ENCODE data around the gene ZBTB20.

The ZBTB20 gene

DNA sequence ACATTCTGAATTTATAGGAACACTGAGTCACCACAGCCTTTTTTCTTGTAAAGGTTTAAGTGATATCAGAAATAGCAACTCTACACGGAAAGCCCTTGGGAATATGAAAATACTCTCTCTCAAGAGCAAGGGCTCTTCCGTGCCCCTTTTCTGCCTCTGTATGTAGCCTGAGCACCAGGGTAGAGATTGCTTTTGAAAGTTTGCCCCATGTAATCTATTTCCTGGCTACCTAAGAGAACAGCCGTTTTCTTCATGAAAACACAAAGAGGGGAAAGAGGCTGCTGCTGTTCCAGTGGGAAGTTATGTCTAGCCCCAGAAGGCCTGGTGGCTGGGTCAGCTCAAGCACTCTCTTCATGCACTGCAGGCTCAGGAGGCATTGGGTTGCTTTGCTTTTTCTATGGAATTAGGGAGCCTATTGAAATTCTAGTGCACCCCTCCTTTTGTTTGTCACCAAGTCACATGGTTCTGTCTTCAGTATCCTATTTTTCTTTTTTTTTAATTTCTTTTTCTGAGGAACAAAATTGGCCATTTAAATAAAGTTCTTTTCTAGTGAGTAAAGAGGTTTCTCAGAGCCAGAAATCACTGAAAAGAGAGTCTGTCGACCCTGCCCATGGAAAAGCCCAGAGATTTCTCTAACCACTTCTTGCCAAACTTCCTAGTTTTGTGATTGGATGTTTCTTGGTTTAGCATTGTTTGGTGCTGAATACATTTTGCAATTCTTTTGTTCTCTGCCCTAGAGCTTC is 813.7 kb downstream of the ZBTB20 start:
- no peak for DNase-seq (ENCODE audit: low read depth, low spot score)

DNA sequence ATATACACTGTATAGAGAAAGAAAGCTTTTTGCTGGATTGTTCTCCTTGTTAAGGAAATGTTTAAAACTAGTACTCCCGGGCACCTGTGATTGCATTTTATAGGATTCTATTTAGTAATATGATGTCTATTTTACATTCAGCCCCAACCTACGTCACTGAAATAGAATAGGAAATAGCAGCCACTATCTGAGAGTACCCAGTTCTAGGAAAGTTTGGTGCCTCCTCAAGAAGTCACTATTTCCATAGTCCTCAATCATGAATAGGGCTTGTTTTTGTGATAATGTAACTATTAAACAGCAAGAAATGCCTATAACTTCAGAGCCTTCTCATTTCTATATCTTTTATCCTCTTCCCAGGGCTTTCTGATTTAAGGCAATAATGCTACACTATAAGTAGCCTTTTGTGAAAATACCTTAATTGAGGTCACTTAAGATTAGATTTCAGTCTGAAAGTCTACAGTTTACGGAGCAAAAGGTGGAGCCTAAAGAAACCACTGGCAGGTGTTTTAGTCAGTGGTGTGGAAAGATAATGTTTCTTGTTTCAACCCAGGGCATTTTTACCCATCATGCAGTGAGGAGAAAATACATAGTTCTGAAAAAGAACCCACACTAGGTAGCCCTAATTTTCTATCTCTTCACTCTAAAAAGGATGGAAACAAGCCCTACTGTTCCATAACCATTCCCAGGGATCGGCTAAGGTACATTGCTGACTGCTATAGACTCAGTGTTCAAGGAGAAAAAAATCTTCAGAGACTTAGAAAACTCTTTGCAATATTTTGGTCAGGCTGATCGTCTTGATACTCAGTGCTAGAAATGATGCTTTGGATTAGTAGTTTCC is 814.5 kb downstream of the ZBTB20 start:
- no peak for DNase-seq (ENCODE audit: low read depth, low spot score)

DNA sequence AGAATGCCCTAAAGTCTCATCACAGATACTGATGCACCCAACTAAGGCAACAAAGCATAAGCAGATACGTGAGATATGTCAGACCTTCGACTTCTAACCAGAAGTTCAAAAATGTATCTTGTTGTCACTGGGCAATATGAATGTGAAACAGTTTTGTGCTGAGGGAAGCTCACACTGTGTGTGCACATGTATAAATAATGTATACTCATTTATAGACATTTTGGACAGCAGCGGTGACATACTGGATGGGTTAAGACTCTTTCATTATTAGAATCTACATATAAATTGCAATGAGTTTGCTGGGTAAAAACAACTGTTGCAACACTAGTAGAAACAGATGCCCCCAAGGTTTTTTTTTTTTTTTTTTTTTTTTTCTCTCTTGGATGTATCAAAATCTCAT is 815.4 kb downstream of the ZBTB20 start:
- no peak for DNase-seq (ENCODE audit: low read depth, low spot score)

DNA sequence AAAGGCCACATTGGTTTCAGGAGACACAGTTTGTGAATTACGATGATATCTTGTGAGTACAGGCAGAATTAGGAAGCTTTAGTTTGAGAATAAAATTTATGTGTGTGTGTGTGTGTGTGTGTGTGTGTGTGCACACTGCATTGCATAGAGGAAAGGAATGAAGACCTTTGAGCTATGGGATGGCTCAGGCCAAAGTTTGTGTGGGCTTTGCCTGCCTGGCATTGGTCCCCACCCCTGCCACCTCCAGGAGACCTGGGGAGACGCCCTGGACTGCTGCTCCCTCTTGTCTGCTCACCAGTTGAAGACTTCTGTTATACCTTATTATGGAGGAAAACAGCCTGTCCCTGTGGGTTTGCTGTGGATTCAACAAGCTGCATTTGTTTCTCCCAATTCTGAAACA is 816.1 kb downstream of the ZBTB20 start:
- DNase-seq (ENCODE audit: low read depth, low spot score), result no peak

DNA sequence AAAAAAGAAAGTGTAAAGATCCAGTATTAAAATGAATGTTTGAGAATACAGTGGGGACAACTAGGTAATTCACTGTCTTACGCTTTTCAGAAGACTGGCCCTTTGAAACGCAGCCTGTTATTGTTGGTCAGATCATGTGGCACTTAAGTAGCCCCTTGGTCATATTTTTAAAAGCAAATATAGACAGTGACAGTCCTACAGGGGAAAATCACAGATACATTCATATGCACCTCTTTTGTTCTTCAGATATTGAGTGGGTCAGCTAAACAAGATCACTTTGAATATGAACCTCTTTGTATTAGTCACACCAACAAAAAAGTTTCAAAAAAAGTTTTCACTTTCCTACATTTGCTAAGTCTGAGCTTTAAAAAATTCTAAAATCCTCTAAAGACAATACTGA is 817.3 kb downstream of the ZBTB20 start:
- no peak for DNase-seq (ENCODE audit: low read depth, low spot score)

DNA sequence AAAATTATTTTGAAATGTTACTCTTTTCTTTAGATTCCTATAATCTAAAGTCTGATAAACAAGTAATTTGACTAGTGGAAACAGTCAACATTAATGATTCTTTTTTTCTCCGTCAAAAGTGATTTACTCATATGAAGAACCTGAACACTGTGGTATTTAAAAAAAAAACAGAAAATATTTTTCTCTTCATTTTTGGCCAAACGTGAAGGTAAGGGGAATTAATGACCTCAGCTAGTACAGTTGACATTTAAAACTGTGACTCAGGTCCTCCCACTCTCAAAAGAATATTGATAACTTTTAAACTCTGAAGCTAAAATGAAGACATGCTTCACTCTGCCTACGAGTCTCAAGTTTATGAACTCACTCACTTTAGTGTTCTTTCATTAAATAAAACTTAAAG is 818.7 kb downstream of the ZBTB20 start:
- DNase-seq (ENCODE audit: low read depth, low spot score), result no peak

DNA sequence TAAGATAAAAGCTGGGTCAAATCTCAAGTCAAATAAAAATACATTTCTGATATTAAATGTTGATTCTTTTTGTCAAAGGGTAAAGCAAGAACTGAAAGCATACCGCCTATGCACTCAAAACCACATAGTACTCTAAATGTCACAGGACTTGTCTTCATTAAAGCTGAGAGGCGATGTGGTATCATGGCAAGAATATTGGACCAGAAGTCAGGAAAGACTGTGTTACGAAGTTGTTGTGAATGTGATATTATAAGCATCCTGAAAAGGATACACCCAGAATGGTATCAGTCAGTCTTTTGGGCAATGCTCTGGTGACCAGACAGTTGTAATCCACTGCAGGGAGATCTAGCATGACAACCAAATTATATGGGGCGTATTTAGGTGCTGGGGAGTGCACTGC is 819.4 kb downstream of the ZBTB20 start:
- DNase-seq (ENCODE audit: low read depth, low spot score), result no peak

DNA sequence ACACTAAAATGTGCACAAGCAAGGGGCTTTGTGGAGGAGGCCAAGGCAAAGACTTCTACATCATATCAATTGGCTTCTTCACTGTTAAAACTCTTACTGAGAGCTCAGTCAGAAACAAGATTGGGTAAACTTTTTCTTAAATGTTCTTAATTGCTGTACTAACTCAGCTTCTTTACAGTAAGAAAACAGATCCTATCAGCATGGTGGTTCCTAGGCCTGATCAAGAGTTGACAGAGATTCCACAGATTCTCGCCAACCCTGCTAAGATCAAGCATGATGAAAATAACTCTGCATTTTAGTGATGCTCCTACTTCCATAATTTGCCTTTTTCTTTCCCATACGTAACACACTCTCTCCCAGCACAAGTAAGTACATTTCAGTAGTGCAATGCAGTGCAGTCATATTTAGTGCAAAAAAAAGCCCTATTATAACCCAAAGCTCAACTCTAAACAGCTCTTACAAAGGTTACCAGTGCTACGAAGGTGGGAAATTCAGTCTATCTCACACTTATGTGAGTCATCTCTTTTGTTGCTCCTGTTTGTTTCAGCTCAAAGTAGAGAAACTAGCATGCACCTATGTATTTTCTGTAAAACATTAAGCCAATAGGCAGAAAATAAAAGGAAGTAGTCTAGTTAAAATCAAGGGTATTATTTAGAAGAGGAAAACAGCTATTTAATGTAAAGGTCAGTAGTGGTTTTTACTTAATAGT is 823.4 kb downstream of the ZBTB20 start:
- no peak for DNase-seq (ENCODE audit: low read depth, low spot score)

DNA sequence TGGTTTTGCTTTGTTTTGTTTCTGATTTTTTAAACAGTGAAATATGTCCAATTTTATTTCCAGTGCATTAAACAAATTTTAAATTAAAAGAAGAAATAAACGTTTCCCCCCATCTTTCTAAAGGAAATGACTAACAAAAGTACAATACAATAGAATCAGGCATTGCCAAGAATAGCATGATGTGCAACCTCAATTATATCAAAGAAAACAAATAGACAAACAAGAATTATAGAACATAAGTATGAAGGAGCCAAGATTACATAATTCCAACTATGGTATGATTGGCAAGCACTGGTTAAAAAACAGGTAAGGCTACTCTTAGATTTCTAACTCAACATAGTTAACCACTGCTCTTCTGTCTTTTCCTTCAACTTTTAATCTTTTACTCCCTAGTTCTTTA is 826.8 kb downstream of the ZBTB20 start:
- DNase-seq (ENCODE audit: low read depth, low spot score), result no peak

DNA sequence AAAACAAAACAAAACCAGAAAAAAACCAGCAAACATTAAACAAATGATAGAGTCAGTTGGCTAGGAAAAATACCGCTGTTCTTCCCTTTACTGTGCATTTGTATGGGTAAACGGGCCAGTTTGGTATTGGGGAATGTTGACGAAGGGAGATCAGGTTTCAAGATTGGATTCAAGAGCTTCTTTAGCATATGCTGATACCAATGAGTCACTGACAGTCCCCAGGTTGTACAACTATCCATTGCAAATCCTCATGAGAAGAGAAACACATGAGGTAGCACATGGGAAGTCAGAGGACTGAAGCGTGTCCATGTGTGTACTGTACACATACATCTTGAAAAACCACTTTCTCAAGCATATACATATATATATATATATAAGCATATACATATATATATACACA is 827.6 kb downstream of the ZBTB20 start:
- peak; percentile 25 for DNase-seq (ENCODE audit: low read depth, low spot score)

DNA sequence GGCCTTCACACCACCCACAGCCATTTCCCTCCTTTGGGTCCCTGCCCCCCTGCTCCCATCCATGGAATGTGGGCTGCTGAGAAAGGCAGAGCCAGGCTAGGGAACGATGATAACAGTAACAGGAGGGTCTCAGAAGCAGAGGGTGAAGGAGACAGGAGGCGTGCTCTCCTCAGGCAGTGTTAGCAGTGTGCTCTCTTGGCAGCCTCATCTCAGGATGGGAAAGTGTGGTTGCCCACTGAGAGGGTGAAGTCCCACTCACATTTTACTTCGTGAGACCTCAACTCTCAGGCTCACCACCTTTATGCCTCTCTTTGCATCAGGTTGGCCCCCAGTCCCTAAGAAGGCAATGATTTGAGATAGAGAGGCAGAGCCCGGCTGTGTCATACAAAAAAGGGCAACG is 828.8 kb downstream of the ZBTB20 start:
- no peak for DNase-seq (ENCODE audit: low read depth, low spot score)

DNA sequence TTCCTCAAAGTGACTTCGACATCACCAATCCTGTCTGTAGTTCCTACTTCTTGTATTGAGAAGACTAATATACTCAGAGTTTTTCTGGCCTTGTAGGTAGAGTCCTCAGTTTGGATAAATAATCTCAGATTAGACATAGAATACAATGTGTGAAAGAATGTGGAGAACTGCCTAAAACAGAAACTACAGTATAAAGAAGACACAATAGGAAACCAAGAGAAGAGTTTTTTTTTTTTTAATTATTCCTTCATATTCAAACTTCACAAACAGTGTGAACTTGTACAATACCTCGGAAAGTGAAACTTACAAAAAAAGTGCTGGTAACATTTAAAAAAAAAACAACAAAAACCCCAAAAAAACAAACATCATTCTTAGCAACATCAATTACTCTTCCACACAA is 832.8 kb downstream of the ZBTB20 start:
- no peak for DNase-seq (ENCODE audit: low read depth, low spot score)

DNA sequence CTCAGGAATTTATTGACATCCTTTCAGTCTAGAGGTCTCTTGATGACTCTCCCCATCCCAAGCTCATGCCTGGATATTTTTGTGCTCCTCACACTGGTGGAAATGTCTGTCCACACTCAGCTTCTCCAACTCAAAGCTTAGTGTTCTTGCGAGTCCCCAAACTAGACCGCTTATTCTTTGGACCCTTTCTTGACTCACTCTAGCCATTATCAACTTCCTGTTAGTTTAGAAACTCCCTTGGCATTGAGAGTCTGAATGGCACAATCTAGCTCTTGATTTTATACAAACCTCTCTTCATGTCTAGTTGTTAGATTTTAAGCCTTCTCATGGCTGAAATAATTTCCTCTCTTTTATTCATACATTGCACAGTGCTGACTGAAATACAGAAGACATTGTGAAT is 833.7 kb downstream of the ZBTB20 start:
- no peak for DNase-seq (ENCODE audit: low read depth, low spot score)

DNA sequence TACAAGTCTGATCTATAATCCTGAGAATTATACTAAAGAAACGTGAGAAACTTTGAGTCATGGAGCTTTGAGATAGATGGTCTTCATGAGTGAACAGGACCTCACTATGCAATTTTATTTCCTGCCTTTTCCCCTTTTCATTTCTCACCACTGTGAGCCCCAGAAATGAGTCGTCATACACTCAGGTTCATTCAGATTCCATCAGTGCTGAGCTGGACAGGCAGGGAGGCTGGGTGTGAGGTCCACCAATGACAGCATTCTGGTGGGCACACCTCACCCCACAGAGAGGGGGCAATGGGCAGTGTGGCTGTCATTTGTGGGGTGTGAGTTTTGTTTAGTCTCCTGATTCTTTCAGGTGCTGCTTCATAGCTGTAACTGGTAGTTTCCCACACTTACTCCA is 836.4 kb downstream of the ZBTB20 start:
- no peak for DNase-seq (ENCODE audit: low read depth, low spot score)

DNA sequence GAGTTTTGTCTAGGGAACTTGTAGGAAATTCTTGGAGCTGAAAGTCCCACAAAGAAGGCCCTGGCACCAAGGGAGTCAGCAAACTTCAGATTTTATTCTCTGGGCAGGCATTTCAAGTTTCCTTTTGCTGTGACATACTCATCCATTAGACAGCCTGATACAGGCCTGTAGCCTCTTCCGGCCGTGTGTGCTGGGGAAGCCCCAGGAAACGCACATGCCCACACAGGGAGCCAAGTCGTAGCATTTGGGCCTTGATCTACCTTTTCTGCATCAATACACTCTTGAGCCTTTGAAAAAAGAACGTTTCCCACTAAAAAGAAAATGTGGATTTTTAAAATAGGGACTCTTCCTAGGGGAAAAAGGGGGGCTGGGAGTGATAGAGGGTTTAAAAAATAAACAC is 838.3 kb downstream of the ZBTB20 start:
- no peak for DNase-seq (ENCODE audit: low read depth, low spot score)

DNA sequence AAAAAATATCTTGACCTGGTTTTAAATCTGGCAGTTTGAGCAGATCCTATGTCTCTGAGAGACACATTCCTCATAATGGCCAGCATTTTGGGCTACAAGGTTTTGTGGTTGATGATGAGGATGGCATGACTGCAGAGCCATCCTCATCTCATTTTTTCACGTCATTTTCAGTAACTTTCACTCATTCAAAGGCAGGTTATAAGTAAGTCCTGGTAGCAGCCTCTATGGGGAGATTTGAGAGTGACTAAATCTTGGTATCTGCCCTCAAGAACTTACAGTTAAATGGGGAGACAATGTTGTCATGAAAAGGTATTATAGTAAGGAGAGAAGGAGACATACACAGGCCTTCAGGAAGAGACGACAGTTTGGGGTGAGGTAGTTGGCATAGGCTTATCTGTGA is 838.7 kb downstream of the ZBTB20 start:
- DNase-seq (ENCODE audit: low read depth, low spot score), result no peak

DNA sequence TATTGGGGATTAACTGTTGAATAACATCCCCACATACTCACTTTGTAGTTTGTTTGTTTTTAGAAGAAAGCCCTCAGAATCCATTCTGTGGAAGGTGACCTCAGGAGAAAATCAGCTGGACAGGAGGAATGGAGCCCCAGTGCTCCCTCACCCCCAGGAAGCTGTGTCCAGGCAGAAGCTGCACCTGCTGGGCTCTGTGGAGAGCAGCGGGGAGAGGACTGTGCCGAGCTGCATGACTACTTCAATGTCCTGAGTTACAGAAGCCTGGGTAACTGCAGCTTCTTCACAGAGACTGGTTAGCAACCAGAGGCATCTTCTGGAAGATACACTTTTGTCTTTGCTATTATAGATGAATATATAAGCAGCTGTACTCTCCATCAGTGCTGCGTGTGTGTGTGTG is 839.3 kb downstream of the ZBTB20 start:
- DNase-seq (ENCODE audit: low read depth, low spot score), result no peak

DNA sequence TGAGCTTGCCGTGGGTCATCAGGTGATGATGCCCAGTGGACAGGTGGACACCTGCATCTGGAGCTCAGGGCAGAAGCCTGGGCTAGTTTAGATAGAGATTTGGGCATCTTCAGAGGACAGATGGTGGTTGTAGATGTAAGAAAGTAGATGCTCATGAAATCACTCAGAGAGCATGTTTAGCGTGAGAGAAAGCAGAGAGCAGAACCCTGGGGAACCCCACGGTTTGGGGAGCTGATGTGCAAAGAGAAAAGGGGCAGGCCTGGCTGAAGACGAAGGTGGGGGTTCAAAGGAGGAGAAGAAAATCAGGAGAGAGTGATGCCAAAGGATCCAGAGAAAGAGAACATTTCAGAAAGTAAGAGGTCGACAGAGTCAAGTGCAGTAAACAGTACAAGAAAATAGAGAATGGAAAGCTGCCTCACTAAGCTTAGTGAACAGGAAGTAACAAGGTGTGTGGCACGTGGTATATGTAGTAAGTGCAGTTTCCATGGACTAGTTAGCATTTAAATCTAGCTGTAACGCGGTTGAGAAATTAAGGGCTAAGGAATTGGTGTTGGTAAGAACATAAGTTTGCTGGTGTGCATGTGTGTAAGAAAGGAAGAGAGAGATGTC is 839.8 kb downstream of the ZBTB20 start:
- no peak for DNase-seq (ENCODE audit: low read depth, low spot score)

DNA sequence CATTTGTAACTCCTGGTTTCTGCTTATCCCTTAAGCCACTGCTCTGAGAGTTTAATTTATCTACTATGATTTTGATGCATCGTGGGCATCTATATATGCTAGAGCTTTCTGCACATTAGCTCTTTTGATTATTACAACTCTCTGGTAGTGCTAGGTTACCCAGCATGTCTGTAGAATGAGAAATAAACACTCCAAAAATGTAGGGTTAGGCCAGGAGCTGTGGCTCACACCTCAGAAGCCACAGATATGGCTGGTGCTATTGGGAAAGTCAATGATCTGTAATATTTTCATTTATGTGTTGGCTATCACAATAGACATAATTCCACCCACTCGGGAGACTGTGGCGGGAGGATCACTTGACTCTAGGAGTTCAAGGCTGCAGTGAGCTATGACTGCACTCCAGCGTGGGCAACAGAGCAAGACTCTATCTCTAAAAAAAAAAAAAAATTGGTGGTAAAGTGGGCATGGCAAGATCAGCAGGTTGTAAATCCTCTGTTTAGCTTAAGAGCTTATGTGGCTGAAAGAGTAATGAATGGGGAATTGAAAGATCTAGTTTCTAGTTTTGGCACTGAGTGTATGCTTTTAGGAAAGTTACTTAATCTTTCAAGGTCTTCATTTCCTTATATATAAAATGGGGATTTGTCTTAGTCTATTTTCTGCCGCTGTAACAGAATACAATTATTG is 847.0 kb downstream of the ZBTB20 start:
- DNase-seq (ENCODE audit: low read depth, low spot score), result no peak

DNA sequence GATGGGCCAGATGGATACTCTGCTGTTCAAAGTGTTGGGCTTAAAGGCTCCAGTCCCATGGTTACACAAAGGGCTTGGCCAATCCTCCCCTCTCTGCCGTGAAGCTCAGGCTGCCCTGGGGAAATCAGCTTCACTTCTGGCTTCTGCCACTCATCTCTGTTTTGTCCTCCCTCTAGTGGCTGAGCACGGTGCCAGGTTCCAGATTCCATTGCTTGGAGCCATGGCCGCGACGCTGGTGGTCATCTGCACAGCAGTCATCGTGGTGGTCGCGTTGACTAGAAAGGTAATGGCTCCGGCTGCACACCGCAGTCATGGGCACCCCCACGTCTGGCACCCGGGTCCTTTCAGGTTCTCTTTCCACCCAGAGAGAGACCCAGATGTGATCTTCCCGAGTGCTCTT is 847.7 kb downstream of the ZBTB20 start:
- DNase-seq (ENCODE audit: low read depth, low spot score), result no peak

DNA sequence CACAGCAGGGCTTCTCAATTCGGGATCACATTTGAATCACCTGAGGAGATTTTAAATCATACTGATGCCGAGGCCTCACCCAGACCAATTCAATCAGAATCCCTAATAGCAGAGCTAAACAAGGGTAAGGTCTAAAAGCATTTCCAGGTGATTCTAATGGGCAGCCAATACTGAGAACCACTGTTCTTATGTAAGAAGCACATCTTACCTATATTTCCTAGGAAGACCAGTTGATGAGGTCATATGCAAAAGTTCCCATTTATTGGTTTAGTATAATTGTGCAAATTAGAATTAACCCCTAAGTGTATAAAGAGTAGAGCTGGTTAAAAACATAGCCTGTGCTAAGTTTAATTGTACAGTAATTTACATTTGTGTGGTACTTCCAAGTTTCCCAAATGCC is 851.1 kb downstream of the ZBTB20 start:
- no peak for DNase-seq (ENCODE audit: low read depth, low spot score)
